Eye (tissue), 1 donor: ENCODE data around the gene STAU1.
"Not testable (repeated sequence)": the region's sequence is repeated elsewhere in the genome, so short reads cannot be mapped to it uniquely, and the experiment has no call there.

Experiments
- DNase-seq: peaks from one replicate; pipeline ENCODE4 v3.0.0-alpha.2; 2015

STAU1 gene

DNA sequence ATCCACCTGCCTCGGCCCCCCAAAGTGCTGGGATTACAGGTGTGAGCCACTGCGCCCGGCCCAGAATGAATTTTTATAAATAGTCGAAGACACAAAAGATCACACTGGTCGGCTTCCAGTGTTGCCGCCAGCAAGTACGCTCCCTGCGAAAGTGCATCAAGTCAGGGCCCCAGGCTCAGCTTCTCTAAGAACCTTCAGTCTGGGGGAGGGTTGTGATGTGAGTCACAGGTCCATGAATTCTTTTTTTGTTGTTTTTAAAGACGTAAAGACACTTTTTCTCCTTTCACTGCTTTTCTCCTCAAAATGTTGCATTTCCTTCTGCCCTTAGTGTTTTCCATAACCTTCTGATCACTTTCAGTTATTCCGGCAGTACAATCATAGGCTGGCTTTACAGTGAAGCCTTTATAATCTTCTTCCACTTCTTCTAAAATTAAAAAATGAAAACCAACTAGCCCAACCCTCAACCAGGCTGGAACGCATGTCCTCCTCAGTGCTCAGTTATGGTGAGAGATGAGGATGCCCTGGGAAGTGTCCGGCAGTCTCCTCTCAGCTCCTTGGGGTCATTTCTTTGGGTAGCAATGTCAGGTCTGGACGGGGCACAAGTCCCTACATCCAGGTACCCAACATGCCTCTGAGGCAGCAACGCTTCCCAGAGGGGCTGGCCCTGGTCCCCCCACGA lies 75.4 kb downstream of the STAU1 start:
- DNase-seq = no peak

DNA sequence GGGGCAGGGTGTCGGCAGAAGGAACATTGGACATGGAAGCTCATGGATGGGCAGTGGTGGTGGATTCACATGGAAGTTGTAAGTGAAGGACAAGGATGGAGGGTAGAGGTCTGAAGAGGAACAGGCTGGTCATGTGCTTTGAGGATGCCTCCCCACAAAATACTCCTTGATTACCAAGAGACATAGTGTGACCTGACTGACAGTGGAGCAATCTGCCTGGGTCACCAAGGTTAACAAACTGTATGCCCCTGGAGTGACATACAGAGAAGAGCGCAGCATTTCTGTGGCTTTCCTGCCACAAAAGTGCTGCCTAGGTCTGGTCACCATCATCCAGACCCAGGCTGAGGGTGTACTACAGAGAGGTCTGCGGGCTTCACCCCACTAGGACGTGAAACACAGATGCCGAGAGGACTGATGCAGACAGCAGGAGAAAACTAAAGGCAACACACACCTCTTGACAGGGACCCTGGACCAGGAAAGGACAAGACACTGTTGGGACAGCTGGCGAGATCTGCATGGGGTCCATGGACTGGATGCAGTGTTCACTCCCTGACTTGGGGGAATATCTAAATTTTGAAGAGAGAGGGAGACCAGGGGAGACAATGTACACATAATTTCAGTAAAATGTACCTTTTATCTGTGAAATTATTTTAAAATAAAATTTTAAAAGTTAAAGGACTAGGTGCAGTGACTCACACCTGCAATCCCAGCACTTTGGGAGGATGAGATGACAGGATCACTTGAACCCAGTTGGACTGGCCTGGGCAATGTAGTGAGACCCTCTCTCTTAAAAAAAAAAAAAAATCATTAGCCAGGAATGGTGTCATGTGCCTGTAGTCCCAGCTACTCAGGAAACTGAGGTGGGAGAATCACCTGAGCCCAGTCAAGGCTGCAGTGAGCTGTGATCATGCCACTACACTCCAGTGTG lies 77.1 kb downstream of the STAU1 start:
- DNase-seq = no peak

DNA sequence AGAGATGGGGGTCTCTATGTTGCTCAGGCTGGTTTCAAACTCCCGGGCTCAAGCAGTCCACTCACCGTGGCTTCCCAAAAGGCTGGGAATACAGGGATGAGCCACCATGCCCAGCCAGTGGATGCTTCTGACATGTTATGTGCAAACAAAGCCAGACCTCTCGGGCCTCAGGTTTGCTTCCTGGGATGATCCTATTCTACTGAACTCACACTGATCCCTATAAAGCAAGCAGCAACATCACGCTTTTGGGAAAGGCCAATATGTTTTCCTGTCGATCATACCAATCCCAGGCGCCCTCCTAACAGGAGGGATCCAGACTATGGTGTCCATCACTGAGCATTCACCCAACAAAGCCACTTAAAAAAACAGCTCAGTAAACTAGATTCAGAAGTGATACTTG lies 81.8 kb downstream of the STAU1 start:
- no peak for DNase-seq

DNA sequence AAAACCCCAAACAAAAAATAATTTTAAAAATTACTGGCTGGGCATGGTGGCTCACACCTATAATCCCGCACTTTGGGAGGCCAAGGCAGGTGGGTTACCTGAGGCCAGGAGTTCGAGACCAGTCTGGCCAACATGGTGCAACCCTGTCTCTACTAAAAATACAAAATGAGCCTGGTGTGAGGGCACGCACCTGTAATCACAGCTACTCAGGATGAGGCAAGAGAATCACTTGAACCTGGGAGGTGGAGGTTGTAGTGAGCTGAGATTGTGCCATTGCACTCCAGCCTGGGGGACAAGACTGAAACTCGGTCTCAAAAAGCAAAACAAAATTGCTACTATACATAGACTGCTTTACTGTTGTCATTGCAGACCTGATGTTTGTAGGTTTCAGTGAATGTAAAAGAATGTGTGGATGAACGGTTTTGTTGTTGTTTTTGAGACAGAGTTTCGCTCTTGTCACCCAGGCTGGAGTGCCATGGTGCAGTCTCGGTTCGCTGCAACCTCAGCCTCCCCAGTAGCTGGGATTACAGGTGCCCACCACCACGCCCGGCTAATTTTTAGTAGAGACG lies 83.1 kb downstream of the STAU1 start:
- DNase-seq = not testable (repeated sequence)

GRCh38 chr20:49104365-49104648 lies 83.8 kb downstream of the STAU1 start:
- DNase-seq = peak; percentile 13

DNA sequence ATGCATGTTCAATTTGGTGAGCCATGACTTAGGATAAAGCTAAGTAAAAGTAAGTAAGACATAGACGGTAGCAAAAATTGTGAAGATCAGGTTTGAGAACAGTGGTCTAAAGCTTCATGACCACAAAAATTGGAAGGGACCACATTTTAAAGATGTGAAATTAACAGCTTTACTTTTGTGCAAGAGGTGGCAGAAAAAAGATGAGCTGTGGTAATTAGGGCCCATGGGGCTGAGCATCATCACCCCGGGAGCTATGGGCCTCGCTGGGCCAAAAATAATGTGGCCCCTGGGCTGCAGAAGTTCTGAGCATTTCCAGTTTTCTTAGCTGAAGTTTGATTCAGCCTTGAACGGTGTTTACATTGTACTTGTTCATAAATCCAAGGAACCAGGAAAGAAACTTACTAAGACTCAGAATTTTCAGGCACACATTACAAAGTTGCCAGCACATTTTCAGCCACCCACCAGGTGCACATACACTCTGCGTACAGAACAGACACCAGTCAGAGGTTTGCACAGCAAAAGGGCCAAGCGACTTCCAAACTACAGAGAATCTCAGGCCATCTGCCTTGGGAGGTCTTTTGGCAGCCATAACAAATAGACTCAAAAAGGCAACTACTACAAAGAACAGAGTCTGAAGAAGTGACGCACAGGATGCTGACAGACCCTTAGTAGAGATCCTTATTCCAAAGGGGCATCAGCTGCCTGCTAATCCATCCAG lies 84.3 kb downstream of the STAU1 start:
- no peak for DNase-seq

- DNase-seq = no peak
Observed at GRCh38 chr20:49103019-49103418, 85.1 kb downstream of the STAU1 start.

GRCh38 chr20:49100972-49101371 lies 87.2 kb downstream of the STAU1 start:
- no peak for DNase-seq

DNA sequence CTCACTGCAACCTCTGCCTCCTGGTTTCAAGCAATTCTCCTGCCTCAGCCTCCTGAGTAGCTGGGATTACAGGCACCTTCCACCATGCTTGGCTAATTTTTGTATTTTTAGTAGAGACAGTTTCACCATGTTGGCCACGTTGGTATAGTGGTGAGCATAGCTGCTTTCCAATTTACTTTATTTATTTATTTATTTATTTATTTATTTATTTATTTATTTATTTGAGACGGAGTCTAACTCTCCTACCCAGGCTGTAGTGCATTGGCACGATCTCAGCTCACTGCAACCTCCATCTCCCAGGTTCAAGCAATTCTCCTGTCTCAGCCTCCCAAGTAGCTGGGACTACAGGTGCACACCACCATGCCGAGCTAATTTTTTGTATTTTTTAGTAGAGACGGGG lies 87.8 kb downstream of the STAU1 start:
- not testable (repeated sequence) for DNase-seq

- no peak for DNase-seq
Observed at GRCh38 chr20:49099011-49099410, 89.1 kb downstream of the STAU1 start.

DNA sequence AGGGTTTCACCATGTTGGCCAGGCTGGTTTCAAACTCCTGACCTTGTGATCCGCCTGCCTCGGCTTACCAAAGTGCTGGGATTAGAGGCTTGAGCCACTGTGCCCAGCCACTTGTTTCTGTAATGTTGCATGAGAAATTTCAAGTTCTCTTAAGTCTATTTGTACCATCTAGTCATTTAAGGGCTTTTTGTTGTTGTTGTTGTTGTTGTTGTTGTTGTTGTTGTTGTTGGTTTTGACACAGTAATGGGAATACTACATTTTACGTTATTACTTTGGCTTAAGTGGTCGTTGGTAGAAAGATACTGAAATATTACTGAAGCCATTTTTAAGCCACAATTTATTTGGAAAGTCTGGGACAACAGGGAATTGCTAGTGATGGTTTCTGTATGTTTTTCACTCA lies 90.0 kb downstream of the STAU1 start:
- no peak for DNase-seq

- no peak for DNase-seq
Observed at GRCh38 chr20:49097159-49097558, 91.0 kb downstream of the STAU1 start.

DNA sequence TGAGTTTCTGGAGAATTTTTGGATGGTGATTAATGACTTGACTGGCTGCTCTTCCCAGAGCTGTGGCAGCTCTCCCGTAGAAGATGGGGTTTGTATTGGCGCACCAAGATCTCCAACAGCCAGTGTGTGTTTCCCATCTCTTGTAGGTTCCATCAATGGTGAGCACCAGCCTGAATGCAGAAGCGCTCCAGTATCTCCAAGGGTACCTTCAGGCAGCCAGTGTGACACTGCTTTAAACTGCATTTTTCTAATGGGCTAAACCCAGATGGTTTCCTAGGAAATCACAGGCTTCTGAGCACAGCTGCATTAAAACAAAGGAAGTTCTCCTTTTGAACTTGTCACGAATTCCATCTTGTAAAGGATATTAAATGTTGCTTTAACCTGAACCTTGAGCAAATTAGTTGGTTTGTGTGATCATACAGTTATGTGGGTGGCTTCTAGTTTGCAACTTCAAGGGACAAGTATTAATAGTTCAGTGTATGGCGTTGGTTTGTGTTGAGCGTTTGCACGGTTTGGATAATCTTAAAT lies 91.9 kb downstream of the STAU1 start:
- DNase-seq = no peak

GRCh38 chr20:49091762-49092161 lies 96.4 kb downstream of the STAU1 start:
- no peak for DNase-seq

DNA sequence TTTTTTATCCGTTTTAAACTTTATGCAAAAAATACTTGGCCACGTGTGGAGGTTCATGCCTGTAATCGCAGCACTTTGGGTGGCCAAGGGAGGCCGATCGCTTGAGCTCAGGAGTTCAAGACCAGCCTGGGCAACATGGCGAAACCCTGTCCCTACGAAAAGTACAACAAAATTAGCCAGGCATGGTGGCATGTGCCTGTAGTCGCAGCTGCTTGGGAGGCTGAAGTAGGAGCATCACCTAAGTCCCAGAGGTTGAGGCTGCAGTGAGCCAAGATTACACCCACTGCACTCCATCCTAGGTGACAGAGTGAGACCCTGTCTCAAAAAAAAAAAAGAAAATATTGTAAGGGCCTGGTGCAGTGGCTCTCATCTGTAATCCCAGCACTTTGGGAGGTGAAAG lies 97.0 kb downstream of the STAU1 start:
- no peak for DNase-seq

- not testable (repeated sequence) for DNase-seq
Observed at GRCh38 chr20:49082295-49082694, 105.8 kb downstream of the STAU1 start.

DNA sequence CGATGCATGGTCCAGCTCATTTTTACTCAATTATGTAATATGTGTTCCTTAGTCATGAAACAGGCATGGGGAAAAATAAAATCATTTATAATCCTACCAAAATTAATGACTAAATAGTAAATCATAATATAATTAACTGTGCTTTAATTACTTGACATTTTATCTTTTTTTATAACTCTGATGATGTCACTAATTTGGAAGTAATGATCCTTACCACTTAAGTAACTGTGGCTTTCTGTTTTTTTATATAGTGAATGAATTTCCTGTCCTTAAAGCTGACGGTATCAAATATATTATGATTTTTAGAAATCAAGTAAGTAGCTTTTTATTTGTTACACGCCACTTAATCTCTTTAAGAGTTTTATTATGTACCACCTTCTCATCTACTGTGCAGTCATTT lies 109.8 kb downstream of the STAU1 start:
- no peak for DNase-seq

DNA sequence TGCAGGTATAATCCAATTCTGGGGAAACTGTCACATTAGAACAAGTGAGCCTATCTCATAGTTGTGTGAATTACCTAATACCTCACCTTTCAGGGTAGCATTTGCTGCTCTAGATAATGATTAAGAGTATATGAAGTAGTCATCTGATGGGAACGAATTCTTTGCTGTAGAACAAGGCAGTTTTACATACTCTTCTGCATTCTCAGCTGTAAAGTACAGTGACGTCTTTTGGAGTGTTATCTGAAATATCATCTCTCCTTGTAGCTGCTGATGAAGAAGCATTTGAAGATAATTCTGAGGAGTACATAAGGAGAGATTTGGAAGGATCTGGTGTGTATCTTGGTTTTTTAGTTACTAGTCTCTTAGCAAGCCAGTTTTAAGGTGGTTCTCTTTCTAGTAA lies 113.6 kb downstream of the STAU1 start:
- DNase-seq = no peak
